HEK293 (cell line): ENCODE results near the gene MSL3B.

Source experiments
- CTCF ChIA-PET: fragments of 350-600 bp; formaldehyde crosslinking; extraction: SDS; loops from one replicate; lab custom pipeline; 2021; ENCODE audit warnings: antibody characterized with exemption; lab: Yijun Ruan, JAX
- POLR2A ChIA-PET: fragments of 300-600 bp; formaldehyde crosslinking; extraction: SDS; loops from one replicate; lab custom pipeline; 2020; ENCODE audit warnings: antibody characterized with exemption, inconsistent platforms; lab: Yijun Ruan, JAX
- H3K27ac ChIP-seq: fragments of 200-500 bp; sonication (Bioruptor generic); 2 replicates; pipeline ENCODE4 v1.5.1; 2014; ENCODE audit warnings: low read depth, low read length, control low read depth, inconsistent platforms; ENCODE audit errors: extremely low read depth
- H3K36me3 ChIP-seq, 2 experiments: fragments of 200-500 bp in 1 of 2; sonication (Bioruptor generic) in 1 of 2; 1 replicate in 1 of 2; 2 replicates in 1 of 2; pipeline ENCODE4 v1.5.1; 2014 to 2017; ENCODE audit warnings: inconsistent platforms in 2 of 2, low read length in 2 of 2; ENCODE audit not compliant: control insufficient read depth in 2 of 2, insufficient read depth in 1 of 2
- H3K4me1 ChIP-seq: fragments of 200-500 bp; sonication (Bioruptor generic); 2 replicates; pipeline ENCODE4 v1.5.1; 2014; ENCODE audit warnings: mild to moderate bottlenecking, low read length, inconsistent platforms; ENCODE audit not compliant: control insufficient read depth, insufficient read depth
- H3K4me3 ChIP-seq: 2 replicates; pipeline ENCODE4 v1.5.1; 2011; ENCODE audit warnings: low read depth, mild to moderate bottlenecking, control low read depth, low read length, moderate library complexity
- H3K9me3 ChIP-seq: fragments of 200-500 bp; sonication (Bioruptor generic); 2 replicates; pipeline ENCODE4 v1.5.1; 2014; ENCODE audit warnings: low read depth, low read length, inconsistent platforms; ENCODE audit not compliant: control insufficient read depth, insufficient read depth
- EGR2 ChIP-seq: fragments of 450-650 bp; formaldehyde crosslinking; IDR thresholded peaks from 2 replicates; pipeline ENCODE4 v1.5.1; 2016; ENCODE audit warnings: low read depth, missing biosample characterization, missing genetic modification characterization
- KLF10 ChIP-seq: fragments of 450-650 bp; IDR thresholded peaks from 2 replicates; pipeline ENCODE4 v1.5.1; 2018; ENCODE audit warnings: missing biosample characterization, mild to moderate bottlenecking, missing genetic modification characterization
- PRDM1 ChIP-seq: fragments of 450-650 bp; formaldehyde crosslinking; IDR thresholded peaks from 2 replicates; pipeline ENCODE4; 2016; ENCODE audit warnings: missing biosample characterization, missing genetic modification characterization
- SALL2 ChIP-seq: fragments of 450-650 bp; formaldehyde crosslinking; IDR thresholded peaks from 2 replicates; pipeline ENCODE4 v1.5.0; 2017; ENCODE audit warnings: missing biosample characterization, mild to moderate bottlenecking, missing genetic modification characterization, borderline replicate concordance
- ZEB2 ChIP-seq: fragments of 450-650 bp; formaldehyde crosslinking; IDR thresholded peaks from 2 replicates; pipeline ENCODE4 v1.5.1; 2016; ENCODE audit warnings: missing biosample characterization, missing genetic modification characterization
- ZFHX2 ChIP-seq: fragments of 450-650 bp; formaldehyde crosslinking; conservative IDR thresholded peaks from 2 replicates; pipeline ENCODE4 v1.5.1; 2016; ENCODE audit warnings: missing biosample characterization, missing genetic modification characterization
- ZNF19 ChIP-seq: fragments of 450-650 bp; formaldehyde crosslinking; IDR thresholded peaks from 2 replicates; pipeline ENCODE4; 2016; ENCODE audit warnings: missing biosample characterization, missing genetic modification characterization, low read depth
- ZNF311 ChIP-seq: fragments of 450-650 bp; formaldehyde crosslinking; IDR thresholded peaks from 2 replicates; pipeline ENCODE4 v1.5.1; 2017; ENCODE audit warnings: missing biosample characterization, missing genetic modification characterization, borderline replicate concordance
- ZNF600 ChIP-seq: fragments of 450-650 bp; formaldehyde crosslinking; IDR thresholded peaks from 2 replicates; pipeline ENCODE4 v1.5.1; 2016; ENCODE audit warnings: missing biosample characterization, missing genetic modification characterization
- ZNF777 ChIP-seq: fragments of 450-650 bp; formaldehyde crosslinking; IDR thresholded peaks from 2 replicates; pipeline ENCODE4 v1.5.1; 2017; ENCODE audit warnings: missing biosample characterization, missing genetic modification characterization, borderline replicate concordance
- ZSCAN16 ChIP-seq: fragments of 450-650 bp; formaldehyde crosslinking; IDR thresholded peaks from 2 replicates; pipeline ENCODE4 v1.5.1; 2016; ENCODE audit warnings: missing biosample characterization, missing genetic modification characterization
- TF ChIP-seq, protein P1 (sequence below): fragments of 450-650 bp; formaldehyde crosslinking; IDR thresholded peaks from 2 replicates; pipeline ENCODE4 v1.5.1; 2016; ENCODE audit warnings: missing biosample characterization, missing genetic modification characterization
- TF ChIP-seq, protein P2 (sequence below): fragments of 450-650 bp; formaldehyde crosslinking; conservative IDR thresholded peaks from 2 replicates; pipeline ENCODE4 v1.5.1; 2016; ENCODE audit warnings: low read depth, missing biosample characterization, missing genetic modification characterization
- TF ChIP-seq, protein P3 (sequence below): fragments of 450-650 bp; formaldehyde crosslinking; IDR thresholded peaks from 2 replicates; pipeline ENCODE4 v1.5.1; 2016; ENCODE audit warnings: missing biosample characterization, missing genetic modification characterization
- TF ChIP-seq, protein P4 (sequence below): fragments of 450-650 bp; formaldehyde crosslinking; IDR thresholded peaks from 2 replicates; pipeline ENCODE4 v1.5.1; 2016; ENCODE audit warnings: missing biosample characterization, missing genetic modification characterization

MSL3B gene

DNA sequence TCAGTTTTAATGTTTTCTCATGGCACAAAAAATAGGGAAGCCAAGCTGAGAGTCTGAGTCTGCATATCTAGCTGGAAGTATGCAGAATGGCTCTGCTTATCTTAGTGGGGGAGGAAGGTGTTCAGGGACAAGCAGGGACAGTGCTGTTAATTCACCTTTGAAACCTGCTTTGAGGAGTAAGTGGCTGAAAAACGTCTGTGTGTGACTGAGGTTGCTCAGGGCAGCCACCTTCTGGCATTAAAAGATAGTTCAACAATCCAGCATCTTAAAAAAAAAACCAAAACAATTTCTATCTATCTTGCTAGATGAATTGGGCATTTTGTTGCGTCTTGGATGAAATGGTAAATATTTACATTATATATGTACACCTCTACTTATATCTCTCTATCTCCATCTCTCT lies 46.9 kb upstream of the MSL3B start (continued):
- TF ChIP-seq, protein P1, sequence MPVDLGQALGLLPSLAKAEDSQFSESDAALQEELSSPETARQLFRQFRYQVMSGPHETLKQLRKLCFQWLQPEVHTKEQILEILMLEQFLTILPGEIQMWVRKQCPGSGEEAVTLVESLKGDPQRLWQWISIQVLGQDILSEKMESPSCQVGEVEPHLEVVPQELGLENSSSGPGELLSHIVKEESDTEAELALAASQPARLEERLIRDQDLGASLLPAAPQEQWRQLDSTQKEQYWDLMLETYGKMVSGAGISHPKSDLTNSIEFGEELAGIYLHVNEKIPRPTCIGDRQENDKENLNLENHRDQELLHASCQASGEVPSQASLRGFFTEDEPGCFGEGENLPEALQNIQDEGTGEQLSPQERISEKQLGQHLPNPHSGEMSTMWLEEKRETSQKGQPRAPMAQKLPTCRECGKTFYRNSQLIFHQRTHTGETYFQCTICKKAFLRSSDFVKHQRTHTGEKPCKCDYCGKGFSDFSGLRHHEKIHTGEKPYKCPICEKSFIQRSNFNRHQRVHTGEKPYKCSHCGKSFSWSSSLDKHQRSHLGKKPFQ: no peak
- TF ChIP-seq, protein P2, sequence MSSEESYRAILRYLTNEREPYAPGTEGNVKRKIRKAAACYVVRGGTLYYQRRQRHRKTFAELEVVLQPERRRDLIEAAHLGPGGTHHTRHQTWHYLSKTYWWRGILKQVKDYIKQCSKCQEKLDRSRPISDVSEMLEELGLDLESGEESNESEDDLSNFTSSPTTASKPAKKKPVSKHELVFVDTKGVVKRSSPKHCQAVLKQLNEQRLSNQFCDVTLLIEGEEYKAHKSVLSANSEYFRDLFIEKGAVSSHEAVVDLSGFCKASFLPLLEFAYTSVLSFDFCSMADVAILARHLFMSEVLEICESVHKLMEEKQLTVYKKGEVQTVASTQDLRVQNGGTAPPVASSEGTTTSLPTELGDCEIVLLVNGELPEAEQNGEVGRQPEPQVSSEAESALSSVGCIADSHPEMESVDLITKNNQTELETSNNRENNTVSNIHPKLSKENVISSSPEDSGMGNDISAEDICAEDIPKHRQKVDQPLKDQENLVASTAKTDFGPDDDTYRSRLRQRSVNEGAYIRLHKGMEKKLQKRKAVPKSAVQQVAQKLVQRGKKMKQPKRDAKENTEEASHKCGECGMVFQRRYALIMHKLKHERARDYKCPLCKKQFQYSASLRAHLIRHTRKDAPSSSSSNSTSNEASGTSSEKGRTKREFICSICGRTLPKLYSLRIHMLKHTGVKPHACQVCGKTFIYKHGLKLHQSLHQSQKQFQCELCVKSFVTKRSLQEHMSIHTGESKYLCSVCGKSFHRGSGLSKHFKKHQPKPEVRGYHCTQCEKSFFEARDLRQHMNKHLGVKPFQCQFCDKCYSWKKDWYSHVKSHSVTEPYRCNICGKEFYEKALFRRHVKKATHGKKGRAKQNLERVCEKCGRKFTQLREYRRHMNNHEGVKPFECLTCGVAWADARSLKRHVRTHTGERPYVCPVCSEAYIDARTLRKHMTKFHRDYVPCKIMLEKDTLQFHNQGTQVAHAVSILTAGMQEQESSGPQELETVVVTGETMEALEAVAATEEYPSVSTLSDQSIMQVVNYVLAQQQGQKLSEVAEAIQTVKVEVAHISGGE (tag by site-specific recombination): no peak
- TF ChIP-seq ZEB2 (no peak), KLF10 (no peak), PRDM1 (tag by site-specific recombination) (no peak), ZSCAN16 (tag by site-specific recombination) (no peak), ZNF311 (tag by site-specific recombination) (no peak), ZNF19 (tag by site-specific recombination) (no peak)
- TF ChIP-seq, protein P3, sequence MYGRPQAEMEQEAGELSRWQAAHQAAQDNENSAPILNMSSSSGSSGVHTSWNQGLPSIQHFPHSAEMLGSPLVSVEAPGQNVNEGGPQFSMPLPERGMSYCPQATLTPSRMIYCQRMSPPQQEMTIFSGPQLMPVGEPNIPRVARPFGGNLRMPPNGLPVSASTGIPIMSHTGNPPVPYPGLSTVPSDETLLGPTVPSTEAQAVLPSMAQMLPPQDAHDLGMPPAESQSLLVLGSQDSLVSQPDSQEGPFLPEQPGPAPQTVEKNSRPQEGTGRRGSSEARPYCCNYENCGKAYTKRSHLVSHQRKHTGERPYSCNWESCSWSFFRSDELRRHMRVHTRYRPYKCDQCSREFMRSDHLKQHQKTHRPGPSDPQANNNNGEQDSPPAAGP: no peak
- TF ChIP-seq, all 188 proteins: peak for 0

DNA sequence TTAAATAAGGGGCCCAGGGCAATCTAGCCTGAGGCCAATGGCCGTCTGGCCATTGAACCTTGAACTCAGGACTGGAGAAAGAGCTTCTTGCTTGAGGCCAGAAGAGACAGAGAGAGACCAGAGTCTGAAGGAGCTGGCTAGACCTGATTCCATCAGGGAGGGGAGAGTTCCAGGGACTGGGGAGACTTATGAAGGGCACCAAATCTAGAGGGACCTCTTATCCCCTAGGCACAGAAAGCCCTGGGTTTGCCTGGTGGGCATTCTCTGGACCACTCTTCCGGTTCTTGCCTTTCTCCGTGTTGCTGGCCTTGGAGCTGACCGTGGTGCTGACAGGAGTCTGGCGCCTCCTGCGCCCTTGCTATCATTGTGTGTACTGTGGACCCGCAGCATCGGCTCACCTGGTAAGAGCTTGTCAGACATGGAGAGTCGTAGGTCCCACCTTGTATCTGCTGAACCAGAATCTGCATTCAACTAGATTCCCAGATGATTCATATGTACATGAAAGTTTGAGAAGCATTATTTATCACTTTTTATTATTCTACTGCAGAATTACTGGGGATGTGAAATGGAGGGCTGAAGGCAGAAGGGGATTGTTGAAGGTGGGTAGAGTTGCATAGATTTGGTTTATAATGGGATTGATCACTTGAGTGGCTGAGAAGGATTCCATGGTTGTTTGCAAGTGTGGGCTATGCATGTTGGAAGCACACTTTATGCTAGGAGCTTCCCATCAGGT lies 44.7 kb upstream of the MSL3B start:
- TF ChIP-seq SALL2 (tag by site-specific recombination): no peak
- TF ChIP-seq, protein P4, sequence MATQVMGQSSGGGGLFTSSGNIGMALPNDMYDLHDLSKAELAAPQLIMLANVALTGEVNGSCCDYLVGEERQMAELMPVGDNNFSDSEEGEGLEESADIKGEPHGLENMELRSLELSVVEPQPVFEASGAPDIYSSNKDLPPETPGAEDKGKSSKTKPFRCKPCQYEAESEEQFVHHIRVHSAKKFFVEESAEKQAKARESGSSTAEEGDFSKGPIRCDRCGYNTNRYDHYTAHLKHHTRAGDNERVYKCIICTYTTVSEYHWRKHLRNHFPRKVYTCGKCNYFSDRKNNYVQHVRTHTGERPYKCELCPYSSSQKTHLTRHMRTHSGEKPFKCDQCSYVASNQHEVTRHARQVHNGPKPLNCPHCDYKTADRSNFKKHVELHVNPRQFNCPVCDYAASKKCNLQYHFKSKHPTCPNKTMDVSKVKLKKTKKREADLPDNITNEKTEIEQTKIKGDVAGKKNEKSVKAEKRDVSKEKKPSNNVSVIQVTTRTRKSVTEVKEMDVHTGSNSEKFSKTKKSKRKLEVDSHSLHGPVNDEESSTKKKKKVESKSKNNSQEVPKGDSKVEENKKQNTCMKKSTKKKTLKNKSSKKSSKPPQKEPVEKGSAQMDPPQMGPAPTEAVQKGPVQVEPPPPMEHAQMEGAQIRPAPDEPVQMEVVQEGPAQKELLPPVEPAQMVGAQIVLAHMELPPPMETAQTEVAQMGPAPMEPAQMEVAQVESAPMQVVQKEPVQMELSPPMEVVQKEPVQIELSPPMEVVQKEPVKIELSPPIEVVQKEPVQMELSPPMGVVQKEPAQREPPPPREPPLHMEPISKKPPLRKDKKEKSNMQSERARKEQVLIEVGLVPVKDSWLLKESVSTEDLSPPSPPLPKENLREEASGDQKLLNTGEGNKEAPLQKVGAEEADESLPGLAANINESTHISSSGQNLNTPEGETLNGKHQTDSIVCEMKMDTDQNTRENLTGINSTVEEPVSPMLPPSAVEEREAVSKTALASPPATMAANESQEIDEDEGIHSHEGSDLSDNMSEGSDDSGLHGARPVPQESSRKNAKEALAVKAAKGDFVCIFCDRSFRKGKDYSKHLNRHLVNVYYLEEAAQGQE: peak; percentile 92
- H3K4me1 ChIP-seq: no peaks in the 10 kb centered on the region
- CTCF ChIA-PET: interaction anchor here (0.5 to 0.6 kb wide), 3 partner anchors 18 to 1289 kb away, joined by 3 read pairs; no protein-coding TSS in a partner anchor
- H3K4me3 ChIP-seq: no peak overlapping the region
- POLR2A ChIA-PET: no interaction called here
- H3K36me3 ChIP-seq: no peaks in the 10 kb centered on the region
- H3K9me3 ChIP-seq: no peaks in the 10 kb centered on the region
- H3K27ac ChIP-seq: no peak overlapping the region

DNA sequence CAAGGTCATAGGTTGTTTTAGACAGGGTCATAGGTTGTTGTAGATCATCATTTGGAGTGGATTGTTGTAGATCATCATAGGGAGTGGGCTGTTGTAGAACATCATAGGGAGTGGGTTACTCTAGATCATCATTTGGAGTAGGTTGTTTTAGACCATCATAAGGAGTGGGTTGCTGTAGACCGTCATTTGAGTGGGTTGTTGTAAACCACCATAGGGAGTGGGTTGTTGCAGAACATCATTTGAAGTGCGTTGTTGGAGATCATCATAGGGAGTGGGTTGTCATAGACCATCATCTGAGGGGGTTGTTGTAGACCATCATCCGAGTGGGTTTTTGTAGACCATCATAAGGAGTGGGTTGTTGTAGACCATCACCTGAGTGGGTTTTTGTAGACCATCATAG lies 39.4 kb upstream of the MSL3B start:
- Histone ChIP-seq H3K9me3 (no peaks in the 10 kb centered on the region), H3K4me3 (no peak overlapping the region), H3K4me1 (no peaks in the 10 kb centered on the region), H3K36me3 (no peaks in the 10 kb centered on the region), H3K27ac (no peak overlapping the region)
- TF ChIP-seq EGR2 (tag by site-specific recombination): peak; percentile 60
- TF ChIP-seq ZNF777: no peak
- peak; percentile 55 for TF ChIP-seq ZFHX2 (tag by site-specific recombination)
- TF ChIP-seq ZNF600 (tag by site-specific recombination): no peak
- POLR2A ChIA-PET: no interaction called here
- CTCF ChIA-PET: no interaction called here
